ENCODE results near the gene PRM3.

PRM3 gene

DNA sequence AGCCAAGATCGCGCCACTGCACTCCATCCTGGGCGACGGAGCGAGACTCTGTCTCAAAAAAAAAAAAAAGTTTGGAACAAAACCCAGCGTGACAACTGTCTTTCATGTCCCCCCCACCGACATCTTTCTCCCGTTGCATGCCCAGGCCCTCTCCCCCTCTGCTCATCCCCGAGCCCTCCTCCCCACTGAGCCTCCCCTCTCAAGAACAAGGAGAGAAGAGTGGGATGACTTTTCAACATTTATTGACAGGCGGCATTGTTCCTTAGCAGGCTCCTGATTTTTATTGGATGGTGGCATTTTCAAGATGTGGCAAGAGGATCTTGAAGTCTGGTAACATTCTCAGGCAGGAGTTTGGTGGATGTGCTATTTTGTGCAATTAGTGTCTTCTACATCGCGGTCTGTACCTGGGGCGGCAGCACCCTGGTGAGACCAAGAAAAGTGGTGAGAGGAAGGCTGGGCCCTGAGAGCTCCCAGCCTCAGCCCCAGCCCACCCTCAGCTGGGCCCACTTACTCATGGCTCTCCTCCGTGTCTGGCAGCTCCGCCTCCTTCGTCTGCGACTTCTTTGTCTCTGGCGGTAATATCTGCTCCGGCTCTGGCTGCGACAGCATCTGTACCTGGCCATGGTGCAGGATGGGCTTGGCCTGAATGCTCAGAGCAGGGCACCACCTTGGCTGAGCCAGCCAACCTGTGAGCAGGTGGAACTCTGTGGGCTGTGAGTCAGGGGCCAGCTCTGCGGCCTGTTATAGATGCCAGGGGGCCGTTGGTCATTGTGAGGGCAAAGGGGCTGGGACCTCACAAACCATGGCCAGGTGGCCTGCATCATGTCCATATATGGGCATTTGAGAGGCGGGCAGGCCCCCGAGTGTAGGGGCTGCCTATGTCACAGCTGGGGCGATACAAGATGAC lies 7.4 kb upstream of the PRM3 start, which contains the start of gene PRM1:
TSS of gene PRM1 (minus strand) at position 715 of the 907 bp plus-strand sequence. CDS start at position 623, 92 bp downstream.
- no peak for DNase-seq (ENCODE audit: low spot score)

DNA sequence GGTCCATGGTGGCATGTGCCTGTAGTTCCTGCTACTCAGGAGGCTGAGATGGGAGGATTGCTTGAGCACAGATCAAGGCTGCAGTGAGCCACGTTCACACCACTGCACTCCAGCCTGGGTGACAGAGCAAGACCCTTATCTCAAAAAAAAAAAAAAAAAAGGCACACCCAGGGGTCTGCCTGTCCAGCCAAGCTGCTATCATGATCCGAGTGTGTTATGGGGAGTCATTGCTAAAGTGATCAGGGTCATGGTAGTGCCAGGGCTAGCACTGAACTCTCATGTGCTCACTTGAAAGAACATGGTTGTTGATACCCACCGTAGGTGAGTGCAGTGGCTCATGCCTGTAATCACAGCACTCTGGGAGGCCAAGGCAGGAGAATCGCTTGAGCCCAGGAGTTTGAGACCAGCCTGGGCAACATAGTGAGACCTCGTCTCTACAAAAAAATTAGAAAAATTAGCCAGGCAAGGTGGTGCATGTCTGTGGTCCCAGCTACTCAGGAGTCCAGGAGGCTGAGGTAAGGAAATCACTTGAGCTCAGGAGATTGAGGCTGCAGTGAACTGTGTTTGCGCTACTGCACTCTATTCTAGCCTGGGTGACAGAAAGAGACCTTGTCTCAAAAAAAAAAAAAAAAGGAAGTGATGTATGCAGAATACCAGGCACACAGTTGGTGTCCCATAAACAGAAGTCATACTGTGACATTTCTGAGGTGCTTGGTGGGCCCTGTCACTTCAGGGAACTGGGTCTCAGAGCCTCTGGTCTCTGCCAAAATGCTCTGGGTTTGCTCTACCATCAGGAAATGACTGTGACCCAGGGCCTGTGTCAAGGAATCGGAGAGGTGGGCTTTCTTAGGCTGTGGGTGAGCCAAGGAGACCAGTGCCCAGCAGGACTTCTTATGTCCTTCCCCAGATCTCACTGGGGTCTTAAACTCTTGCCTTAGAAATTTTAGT lies 5.5 kb upstream of the PRM3 start:
- DNase-seq (ENCODE audit: low spot score): no peak

- no peak for DNase-seq (ENCODE audit: low spot score)
These were observed 4.3 kb upstream of the PRM3 start for GRCh38 chr16:11277607-11278337.

GRCh38 chr16:11276896-11277593 lies 3.6 kb upstream of the PRM3 start:
- no peak for DNase-seq (ENCODE audit: low spot score)

GRCh38 chr16:11276143-11276895 lies 2.9 kb upstream of the PRM3 start, which contains the start of gene PRM2:
TSS of gene PRM2 (minus strand) at chr16:11276480. CDS start at chr16:11276370, 110 bp downstream.
- no peak for DNase-seq (ENCODE audit: low spot score)

DNA sequence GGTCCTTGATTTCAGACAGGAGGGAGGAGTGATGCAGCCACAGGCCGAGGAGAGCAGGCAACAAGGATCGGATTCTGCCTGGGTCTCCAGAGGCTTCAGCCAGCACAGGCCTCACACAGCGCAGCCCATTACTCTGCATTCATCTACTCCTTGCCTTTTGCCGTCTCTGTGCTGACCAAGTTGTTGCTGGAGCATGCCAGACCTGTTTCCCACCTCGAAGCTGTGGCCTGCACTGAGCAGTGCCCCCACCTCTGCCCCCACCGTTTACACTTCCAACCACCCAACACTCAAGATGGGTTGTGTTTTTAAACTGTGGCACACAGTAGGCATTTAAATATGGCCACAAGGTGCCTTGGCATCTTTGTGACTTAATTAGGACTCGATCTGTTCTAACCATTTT lies 1.5 kb upstream of the PRM3 start:
- DNase-seq (ENCODE audit: low spot score): no peak

- no peak for DNase-seq (ENCODE audit: low spot score)
These were observed 394 bp upstream of the PRM3 start for GRCh38 chr16:11273721-11274324.

DNA sequence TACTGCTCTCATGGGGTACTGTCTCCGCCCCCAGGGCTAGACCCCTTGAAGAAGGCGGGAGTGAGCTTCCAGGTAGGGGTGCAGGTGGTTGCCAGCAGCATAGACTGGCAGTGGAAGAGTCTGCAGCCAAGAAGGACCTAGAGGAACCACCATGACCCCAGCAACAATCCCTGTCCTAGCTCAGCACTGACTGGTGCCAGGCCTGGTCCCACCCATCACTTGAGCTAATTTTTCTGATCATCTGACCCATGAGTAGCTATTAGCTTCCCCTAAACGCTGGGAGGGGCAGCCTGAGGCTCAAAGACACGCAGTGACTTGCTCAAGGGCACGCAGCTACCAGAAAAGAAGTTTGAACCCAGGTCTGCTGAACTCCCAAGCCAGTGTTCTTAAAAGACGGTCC lies 945 bp downstream of the PRM3 start:
- DNase-seq (ENCODE audit: low spot score): no peak

GRCh38 chr16:11271610-11272009 lies 1.8 kb downstream of the PRM3 start:
- no peak for DNase-seq (ENCODE audit: low spot score)

DNA sequence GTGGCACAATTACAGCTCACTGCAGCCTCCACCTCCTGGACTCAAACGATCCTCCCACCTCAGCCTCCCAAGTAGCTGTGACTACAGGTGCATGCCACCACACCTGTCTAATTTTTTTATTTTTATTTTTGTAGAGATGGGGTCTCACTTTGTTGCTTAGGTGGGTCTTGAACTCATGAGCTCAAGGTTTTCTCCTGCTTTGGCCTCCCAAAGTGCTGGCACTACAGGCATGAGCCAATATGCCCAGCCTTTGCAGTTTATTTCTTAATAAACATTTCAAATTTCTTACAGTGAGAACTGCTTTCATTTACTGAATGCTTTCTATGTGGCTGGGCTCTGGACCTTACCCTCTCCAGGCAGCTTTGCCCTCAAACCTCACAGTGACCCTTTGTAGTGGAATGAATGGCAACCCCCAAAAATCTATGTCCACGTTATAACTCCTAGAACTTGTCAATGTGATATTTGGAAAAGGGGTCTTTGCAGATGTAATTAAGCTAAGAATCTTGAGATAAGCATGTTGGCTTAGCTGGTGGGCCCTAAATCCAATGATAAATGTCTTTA lies 2.7 kb downstream of the PRM3 start:
- no peak for DNase-seq (ENCODE audit: low spot score)

GRCh38 chr16:11268921-11269375 lies 4.5 kb downstream of the PRM3 start, which contains the start of gene TNP2:
TSS of gene TNP2 (minus strand) at chr16:11269325. CDS start at chr16:11269262, 63 bp downstream.
- DNase-seq (ENCODE audit: low spot score): no peak

- DNase-seq (ENCODE audit: low spot score): no peak
These were observed 8.3 kb downstream of the PRM3 start for GRCh38 chr16:11265124-11265523.

DNA sequence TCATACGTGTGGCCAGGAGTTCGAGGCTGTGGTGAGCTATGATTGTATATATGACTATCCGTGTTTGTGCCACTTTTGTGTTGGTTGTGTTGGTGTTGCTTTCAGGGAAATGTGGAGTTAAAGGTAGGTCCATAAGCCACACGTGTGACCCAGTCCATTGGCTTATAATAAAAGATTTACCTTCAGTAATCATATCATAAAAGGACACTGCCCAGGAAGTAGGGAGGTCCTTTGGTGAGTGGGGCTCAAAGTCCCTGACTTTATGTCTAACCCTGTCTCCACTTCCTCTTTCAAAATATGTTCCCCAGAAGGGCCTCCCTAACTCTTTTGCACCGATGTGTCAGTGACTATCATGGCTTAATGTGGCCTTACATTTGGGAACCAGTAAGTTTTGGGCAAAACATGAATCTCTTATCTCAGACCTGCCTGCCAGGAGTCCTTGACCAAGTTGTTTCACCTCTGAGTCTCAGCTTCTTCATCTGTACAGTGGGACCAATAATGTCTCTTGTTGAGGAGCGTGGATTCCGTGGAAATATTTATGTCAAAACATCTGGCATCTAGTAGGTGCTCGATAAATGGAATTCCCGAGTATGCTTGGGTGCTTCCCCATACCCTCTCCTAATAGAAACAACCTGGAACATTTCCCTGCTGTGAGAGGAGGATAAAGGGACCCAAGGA lies 9.1 kb downstream of the PRM3 start:
- no peak for DNase-seq (ENCODE audit: low spot score)

DNA sequence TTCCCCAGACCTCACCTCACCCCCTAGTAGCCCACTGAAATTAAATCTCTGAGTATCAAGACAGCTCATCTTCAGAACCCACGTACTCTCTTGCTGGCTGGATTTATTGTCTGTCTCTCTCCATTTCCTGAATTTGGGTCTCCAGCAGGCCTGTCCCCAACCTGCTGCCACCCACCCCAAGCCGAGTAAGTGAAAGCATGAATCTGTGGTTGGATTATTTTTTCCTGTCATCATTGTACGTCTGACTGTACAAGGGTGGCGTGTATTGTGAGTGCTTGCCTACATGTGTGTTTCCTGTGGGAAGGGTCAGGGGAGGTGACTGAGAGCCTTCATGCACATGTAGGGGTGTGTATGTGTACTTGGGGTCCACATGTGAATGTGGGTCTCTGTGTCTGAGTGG lies 9.7 kb downstream of the PRM3 start:
- DNase-seq (ENCODE audit: low spot score): no peak

DNA sequence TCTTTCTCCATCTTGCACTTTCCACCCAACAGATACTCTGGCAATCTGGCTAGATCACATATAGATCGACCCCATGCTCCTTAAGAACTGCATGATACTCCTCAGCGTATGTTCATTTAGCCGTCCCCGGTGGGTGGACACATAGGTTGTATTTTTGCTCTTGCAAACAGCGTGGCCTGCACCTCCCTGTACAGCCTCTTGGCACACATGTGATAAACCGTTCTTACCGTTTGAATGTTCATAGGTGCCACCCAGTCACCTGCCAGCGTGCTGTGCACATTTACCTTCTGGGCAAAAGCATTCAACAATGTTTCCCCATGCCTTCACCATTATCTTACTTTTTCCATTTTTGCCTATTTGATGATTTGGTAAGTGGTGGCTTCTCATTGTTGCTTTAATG lies 10.5 kb downstream of the PRM3 start:
- no peak for DNase-seq (ENCODE audit: low spot score)

DNA sequence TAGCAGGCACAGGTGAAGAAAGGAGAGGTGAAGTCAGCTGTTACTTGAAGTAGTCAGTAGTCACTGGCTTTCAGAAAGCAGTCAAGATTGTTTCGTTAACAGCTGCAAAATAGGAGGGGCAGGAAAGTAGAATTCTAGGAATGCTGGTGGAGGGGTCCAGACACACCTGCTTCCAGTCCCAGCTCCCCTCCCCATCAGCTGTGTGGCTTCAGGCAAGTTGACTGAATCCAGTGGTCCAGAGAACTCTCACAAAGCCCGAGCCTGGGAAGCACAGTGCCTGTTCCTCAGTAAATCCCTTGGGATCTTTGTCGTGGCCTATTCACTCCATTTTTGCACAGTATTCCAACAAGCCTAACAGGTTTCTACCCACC lies 12.8 kb downstream of the PRM3 start:
- no peak for DNase-seq (ENCODE audit: low spot score)

DNA sequence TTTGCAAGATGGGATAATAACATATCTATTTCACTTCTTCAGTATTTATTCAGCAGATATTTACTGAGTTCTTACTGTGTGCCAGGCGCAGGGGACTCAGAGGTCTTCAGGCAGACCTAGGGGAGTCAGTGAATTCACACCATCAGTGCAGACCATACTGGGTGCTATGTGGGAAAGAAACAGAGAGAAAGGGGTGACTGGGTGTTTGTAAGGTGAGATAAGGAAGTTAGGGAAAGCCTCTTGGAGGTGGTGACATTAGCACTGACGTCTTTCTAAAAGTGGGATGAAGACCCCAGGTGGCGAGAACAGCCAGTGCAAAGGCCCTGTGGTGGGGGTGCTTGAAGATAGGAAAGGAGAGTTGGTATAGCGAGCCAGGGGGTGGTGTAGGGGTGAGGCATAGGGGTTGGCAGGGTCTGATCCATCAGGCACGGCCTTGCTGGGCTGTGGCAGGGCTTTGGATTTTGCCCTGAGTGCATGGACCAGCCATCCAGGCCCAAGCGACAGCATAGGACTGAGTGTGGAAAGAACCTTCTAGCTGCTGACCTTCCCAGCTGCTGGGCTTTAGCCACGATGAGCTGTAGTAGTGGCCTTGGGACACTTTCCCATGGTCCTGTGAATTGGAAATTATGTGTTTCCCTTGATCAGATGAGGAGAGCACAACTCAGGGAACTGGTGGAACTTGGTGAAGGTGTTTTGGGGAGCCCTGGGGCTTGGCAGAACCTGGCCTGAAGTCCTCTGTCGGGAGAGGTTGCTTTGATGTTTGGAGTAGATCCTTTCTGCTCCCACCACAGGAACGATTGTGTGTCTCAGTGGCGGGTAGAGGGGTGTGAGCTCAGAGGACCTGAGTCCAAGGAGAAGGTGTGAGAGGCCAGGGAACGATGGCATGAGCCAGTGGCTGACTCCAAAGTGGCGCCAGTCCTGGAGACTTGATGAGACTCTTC lies 13.5 kb downstream of the PRM3 start:
- no peak for DNase-seq (ENCODE audit: low spot score)
